Endothelial cell of umbilical vein (primary cell): Measurements from ENCODE around the gene ELL2. TPM values are rescaled to one million over a fixed set of nuclear protein-coding genes. Genes with fewer than 3 reads are reported as not detected.

Experiments
- BruUV-seq: library from RNA; stranded (reverse); fragments of 400-500 nt; replicated peaks from 2 replicates; lab custom pipeline; 2021; lab: Mats Ljungman, UMichigan
- CTCF ChIA-PET: fragments of 300-600, 350-600 bp; sonication (Branson Sonifier 250); formaldehyde crosslinking; loops from one replicate; lab custom pipeline; 2021; ENCODE audit warnings: antibody characterized with exemption, inconsistent platforms; lab: Charles Lee
- POLR2A ChIA-PET: fragments of 300-600, 350-600 bp; sonication (Branson Sonifier 250); formaldehyde crosslinking; loops from one replicate; lab custom pipeline; 2021; ENCODE audit warnings: antibody characterized with exemption, inconsistent platforms; lab: Charles Lee
- DNase-seq: peaks from one replicate; pipeline ENCODE4 v3.0.0-alpha.2; 2011; ENCODE audit warnings: low read depth, low spot score
- FAIRE-seq: peaks from 2 replicates; lab custom pipeline; 2011; peaks lifted over from hg19 to GRCh38; lab: Jason Lieb, UNC
- H2AFZ ChIP-seq: 2 replicates; pipeline ENCODE4 v1.6.0; 2012; ENCODE audit warnings: low read depth, low read length, control low read depth, inconsistent platforms
- H3K27ac ChIP-seq: 2 replicates; pipeline ENCODE4 v1.5.1; 2011; ENCODE audit warnings: low read depth, mild to moderate bottlenecking, control low read depth, low read length, moderate library complexity; ENCODE audit not compliant: insufficient read depth
- H3K27me3 ChIP-seq, 2 experiments: 2 replicates each; pipeline versions ENCODE4 v1.6.0 to v1.6.1; 2011; ENCODE audit warnings: low read length in 2 of 2, mixed read lengths in 1 of 2; ENCODE audit not compliant: control insufficient read depth in 2 of 2, insufficient read depth in 2 of 2
- H3K36me3 ChIP-seq, 2 experiments: 2 replicates in 1 of 2; 3 replicates in 1 of 2; pipeline ENCODE4 v1.5.1; 2011; ENCODE audit warnings: low read length in 2 of 2, mild to moderate bottlenecking in 1 of 2, moderate library complexity in 1 of 2; ENCODE audit not compliant: control insufficient read depth in 2 of 2, insufficient read depth in 2 of 2; ENCODE audit errors: extremely low read depth in 1 of 2
- H3K4me1 ChIP-seq: 3 replicates; pipeline ENCODE4 v1.5.1; 2011; ENCODE audit warnings: mild to moderate bottlenecking, low read length; ENCODE audit not compliant: control insufficient read depth, insufficient read depth; ENCODE audit errors: extremely low read depth
- H3K4me2 ChIP-seq: 2 replicates; pipeline ENCODE4 v1.6.1; 2011; ENCODE audit warnings: low read length, control low read depth, mixed read lengths; ENCODE audit not compliant: insufficient read depth
- H3K4me3 ChIP-seq, 3 experiments: fragments of 200-600 bp in 1 of 3; sonication (generic), shearing (Covaris generic) in 1 of 3; replicated peaks in 1 of 3; 2 replicates each; pipeline ENCODE4 v1.5.1; 2011 to 2016; ENCODE audit warnings: control low read depth in 3 of 3, low read length in 3 of 3, mild to moderate bottlenecking in 2 of 3, inconsistent platforms in 1 of 3, low read depth in 1 of 3, moderate library complexity in 1 of 3; ENCODE audit not compliant: insufficient read depth in 1 of 3
- H3K79me2 ChIP-seq: 2 replicates; pipeline ENCODE4 v1.6.0; 2012; ENCODE audit warnings: low read length, inconsistent platforms; ENCODE audit not compliant: control insufficient read depth, insufficient read depth
- H3K9ac ChIP-seq: replicated peaks from 2 replicates; pipeline ENCODE3; 2011; ENCODE audit warnings: low read length, control low read depth; ENCODE audit not compliant: insufficient read depth; ENCODE audit errors: extremely low read depth
- H3K9me1 ChIP-seq: replicated peaks from 3 replicates; pipeline ENCODE4 v1.6.0; 2011; ENCODE audit warnings: mild to moderate bottlenecking, low read length; ENCODE audit not compliant: control insufficient read depth, insufficient read depth; ENCODE audit errors: extremely low read depth
- H3K9me3 ChIP-seq: replicated peaks from 2 replicates; pipeline ENCODE4 v1.5.1; 2012; ENCODE audit warnings: low read length, inconsistent platforms; ENCODE audit not compliant: control insufficient read depth, insufficient read depth
- H4K20me1 ChIP-seq: replicated peaks from 2 replicates; pipeline ENCODE3; 2011; ENCODE audit warnings: mild to moderate bottlenecking, low read length; ENCODE audit not compliant: control insufficient read depth, insufficient read depth; ENCODE audit errors: extremely low read depth
- EZH2 ChIP-seq: IDR thresholded peaks from 2 replicates; pipeline ENCODE4 v1.6.1; 2012; ENCODE audit warnings: borderline replicate concordance, low read depth, mild to moderate bottlenecking, moderate library complexity, low read length, inconsistent platforms; ENCODE audit not compliant: severe bottlenecking
- FOS ChIP-seq: IDR thresholded peaks from 2 replicates; pipeline ENCODE4 v1.6.1; 2011; ENCODE audit warnings: mild to moderate bottlenecking, low read length, moderate library complexity, borderline replicate concordance; ENCODE audit not compliant: insufficient read depth
- GATA2 ChIP-seq: IDR thresholded peaks from 2 replicates; pipeline ENCODE4 v1.7.0; 2011; ENCODE audit warnings: low read depth, mild to moderate bottlenecking, moderate library complexity, mixed read lengths, low read length; ENCODE audit not compliant: insufficient read length, insufficient read depth
- POLR2AphosphoS5 ChIP-seq: IDR thresholded peaks from 2 replicates; pipeline ENCODE4 v1.6.1; 2012; ENCODE audit warnings: low read depth, mild to moderate bottlenecking, control low read depth, low read length, moderate library complexity; ENCODE audit not compliant: insufficient read depth
- dilution Hi-C: fragments of 300-500 bp; cut with MboI; formaldehyde crosslinking; loops from one replicate; pipeline ENCODE4 v1.15.0; 2019; ENCODE audit warnings: low sequenced_read_pairs; ENCODE audit not compliant: extremely low pct_ligation_motif_present
- intact Hi-C: fragments of 100-400 bp; cut with micrococcal nuclease; formaldehyde crosslinking; loops from one replicate; pipeline ENCODE4 v1.10.0; 2022
- polyA plus RNA-seq, 4 experiments: library from polyadenylated mRNA; depleted of rRNA in 3 of 4; stranded (reverse) in 3 of 4; unstranded in 1 of 4; fragments of >200 nt; gene quantifications; 2 replicates each; pipeline versions ENCODE4 v1.2.1 to v1.2.3, GENCODE V29; 2011 to 2012; ENCODE audit warnings: missing spikeins in 1 of 4
- total RNA-seq: library from RNA; stranded (reverse); gene quantifications from 2 replicates; pipeline ENCODE4 v1.2.3, GENCODE V29; 2021
- TF ChIP-seq, protein P1 (sequence below), 2 donors: IDR thresholded peaks; 1 replicate in 1 of 2; 2 replicates in 1 of 2; pipeline ENCODE4 v1.5.1; 2011; ENCODE audit warnings: low read length in 2 of 2, mild to moderate bottlenecking in 2 of 2, moderate library complexity in 2 of 2, control low read depth in 1 of 2, inconsistent platforms in 1 of 2, low read depth in 1 of 2; ENCODE audit not compliant: insufficient read depth in 1 of 2; ENCODE audit errors: extremely low read depth in 1 of 2

ELL2 gene
- total and polyA plus RNA-seq, 2 donors (not counting 3 experiments of a cell fraction or from before 2014, with no cell fraction given): 6.8 to 26.0 TPM

GRCh38 chr5:96007051-96007450, 45.4 kb upstream of the ELL2 start:
- H3K9me3 ChIP-seq: no peaks in the 10 kb centered on the region
- intact Hi-C loops (no loop called here), dilution Hi-C loops (no loop called here)
- H3K4me1 ChIP-seq: no peaks in the 10 kb centered on the region
- POLR2A ChIA-PET: no interaction called here
- TF ChIP-seq EZH2 (no peak), FOS (no peak)
- no peak overlapping the region for H3K4me2 ChIP-seq
- H3K27me3 ChIP-seq: no peaks in the 10 kb centered on the region
- H3K9ac ChIP-seq: no peak overlapping the region
- CTCF ChIA-PET: no interaction called here
- no peaks in the 10 kb centered on the region for H4K20me1 ChIP-seq
- H3K27ac ChIP-seq: no peak overlapping the region
- no TSS peak for BruUV-seq
- no peak overlapping the region for H3K4me3 ChIP-seq
- H3K36me3 ChIP-seq: no peaks in the 10 kb centered on the region
- no peaks in the 10 kb centered on the region for H3K79me2 ChIP-seq
- peak; percentile 5 for DNase-seq
- H3K9me1 ChIP-seq: no peaks in the 10 kb centered on the region
- no peak overlapping the region for H2AFZ ChIP-seq
- FAIRE-seq: no peak

- Histone ChIP-seq H4K20me1 (no peaks in the 10 kb centered on the region), H3K9ac (no peak overlapping the region), H3K79me2 (no peaks in the 10 kb centered on the region), H3K4me3 (no peak overlapping the region), H3K36me3 (no peaks in the 10 kb centered on the region), H3K4me2 (no peak overlapping the region), H3K27me3 (no peaks in the 10 kb centered on the region), H2AFZ (no peak overlapping the region), H3K9me3 (no peaks in the 10 kb centered on the region), H3K27ac (no peak overlapping the region), H3K4me1 (no peaks in the 10 kb centered on the region), H3K9me1 (no peaks in the 10 kb centered on the region)
- no peak for TF ChIP-seq GATA2
- TF ChIP-seq, protein P1, sequence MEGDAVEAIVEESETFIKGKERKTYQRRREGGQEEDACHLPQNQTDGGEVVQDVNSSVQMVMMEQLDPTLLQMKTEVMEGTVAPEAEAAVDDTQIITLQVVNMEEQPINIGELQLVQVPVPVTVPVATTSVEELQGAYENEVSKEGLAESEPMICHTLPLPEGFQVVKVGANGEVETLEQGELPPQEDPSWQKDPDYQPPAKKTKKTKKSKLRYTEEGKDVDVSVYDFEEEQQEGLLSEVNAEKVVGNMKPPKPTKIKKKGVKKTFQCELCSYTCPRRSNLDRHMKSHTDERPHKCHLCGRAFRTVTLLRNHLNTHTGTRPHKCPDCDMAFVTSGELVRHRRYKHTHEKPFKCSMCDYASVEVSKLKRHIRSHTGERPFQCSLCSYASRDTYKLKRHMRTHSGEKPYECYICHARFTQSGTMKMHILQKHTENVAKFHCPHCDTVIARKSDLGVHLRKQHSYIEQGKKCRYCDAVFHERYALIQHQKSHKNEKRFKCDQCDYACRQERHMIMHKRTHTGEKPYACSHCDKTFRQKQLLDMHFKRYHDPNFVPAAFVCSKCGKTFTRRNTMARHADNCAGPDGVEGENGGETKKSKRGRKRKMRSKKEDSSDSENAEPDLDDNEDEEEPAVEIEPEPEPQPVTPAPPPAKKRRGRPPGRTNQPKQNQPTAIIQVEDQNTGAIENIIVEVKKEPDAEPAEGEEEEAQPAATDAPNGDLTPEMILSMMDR (IDR thresholded peaks at IDR 0.05; ENCODE audit: extremely low read depth in 1 of 2, insufficient read depth in 1 of 2, low read depth in 1 of 2, low read length in 2 of 2): no peak
- no peak for TF ChIP-seq EZH2
- no peak for TF ChIP-seq FOS
- TF ChIP-seq POLR2AphosphoS5: no peak
- intact Hi-C loops: no loop called here
- FAIRE-seq (no peak), DNase-seq (no peak)
- dilution Hi-C loops: no loop called here
- no TSS peak for BruUV-seq
- ChIA-PET CTCF (no interaction called here), POLR2A (no interaction called here)
Measured at GRCh38 chr5:96006291-96006690, 44.6 kb upstream of the ELL2 start.
